ENCODE data around the gene ZBTB17. TPM values are rescaled to one million over a fixed set of nuclear protein-coding genes. Genes with fewer than 3 reads are reported as not detected.
A peak's percentile ranks its signal among the peaks of the same experiment; 100 is the strongest.
"Not testable (repeated sequence)": the region's sequence is repeated elsewhere in the genome, so short reads cannot be mapped to it uniquely, and the experiment has no call there.

Gene ZBTB17
- polyA plus RNA-seq, 1 donor from 2014 or later, result 30.5 TPM

GRCh38 chr1:16014509-16015482 lies 38.9 kb upstream of the ZBTB17 start:
- Mint-ChIP-seq H3K4me3 (peak overlapping the region in 3 of 4 donors; percentile 36 to 60 (median 46)), H3K4me1 (peaks cover 8 to 14% (median 12%) of the 10 kb centered on the region in 3 donors), H3K27me3 (peaks cover 2% of the 10 kb centered on the region), H3K9me3 (no peaks in the 10 kb centered on the region), H3K27ac (peak overlapping the region in 1 of 3 donors; percentile 32), H3K36me3 (no peaks in the 10 kb centered on the region)

GRCh38 chr1:16013908-16014258 lies 38.0 kb upstream of the ZBTB17 start:
- H3K27ac Mint-ChIP-seq, result no peak overlapping the region
- H3K4me1 Mint-ChIP-seq, result peaks cover 12 to 14% (median 12%) of the 10 kb centered on the region in 3 donors
- no peaks in the 10 kb centered on the region for H3K36me3 Mint-ChIP-seq
- peaks cover 2% of the 10 kb centered on the region for H3K27me3 Mint-ChIP-seq
- H3K4me3 Mint-ChIP-seq, result peak overlapping the region in 2 of 4 donors; percentile 28 to 49
- H3K9me3 Mint-ChIP-seq, result no peaks in the 10 kb centered on the region

GRCh38 chr1:16013220-16013907 lies 37.5 kb upstream of the ZBTB17 start:
- Mint-ChIP-seq H3K9me3 (no peaks in the 10 kb centered on the region), H3K27me3 (peaks cover 2% of the 10 kb centered on the region), H3K36me3 (no peaks in the 10 kb centered on the region), H3K4me1 (peaks cover 12 to 14% (median 12%) of the 10 kb centered on the region in 3 donors), H3K4me3 (peak overlapping the region in 3 of 4 donors; percentile 47 to 62 (median 49)), H3K27ac (no peak overlapping the region)

GRCh38 chr1:16012590-16013219 lies 36.8 kb upstream of the ZBTB17 start:
- Mint-ChIP-seq H3K27me3 (peaks cover 2% of the 10 kb centered on the region), H3K4me3 (peak overlapping the region; percentile 14 to 63 (median 52)), H3K9me3 (no peaks in the 10 kb centered on the region), H3K4me1 (peaks cover 11 to 12% (median 12%) of the 10 kb centered on the region in 3 donors), H3K36me3 (no peaks in the 10 kb centered on the region), H3K27ac (peak overlapping the region in 1 of 3 donors; percentile 50)

GRCh38 chr1:16011936-16012589 lies 36.2 kb upstream of the ZBTB17 start:
- H3K27ac Mint-ChIP-seq, result peak overlapping the region in 1 of 3 donors; percentile 50
- peaks cover 11 to 12% (median 12%) of the 10 kb centered on the region in 3 donors for H3K4me1 Mint-ChIP-seq
- no peaks in the 10 kb centered on the region for H3K9me3 Mint-ChIP-seq
- peak overlapping the region; percentile 14 to 63 (median 52) for H3K4me3 Mint-ChIP-seq
- peaks cover 2% of the 10 kb centered on the region for H3K27me3 Mint-ChIP-seq
- no peaks in the 10 kb centered on the region for H3K36me3 Mint-ChIP-seq

- H3K27me3 Mint-ChIP-seq, result peaks cover 2% of the 10 kb centered on the region
- no peaks in the 10 kb centered on the region for H3K36me3 Mint-ChIP-seq
- no peaks in the 10 kb centered on the region for H3K9me3 Mint-ChIP-seq
- H3K27ac Mint-ChIP-seq, result no peak overlapping the region
- no peak overlapping the region for H3K4me3 Mint-ChIP-seq
- H3K4me1 Mint-ChIP-seq, result peaks cover 18 to 20% (median 18%) of the 10 kb centered on the region in 3 donors
These were observed 34.9 kb upstream of the ZBTB17 start for GRCh38 chr1:16010837-16011236.

- peak overlapping the region in 1 of 3 donors; percentile 48 for H3K27ac Mint-ChIP-seq
- H3K27me3 Mint-ChIP-seq, result no peaks in the 10 kb centered on the region
- no peaks in the 10 kb centered on the region for H3K9me3 Mint-ChIP-seq
- H3K4me3 Mint-ChIP-seq, result no peak overlapping the region
- peaks cover 16 to 19% (median 17%) of the 10 kb centered on the region in 3 donors for H3K4me1 Mint-ChIP-seq
- H3K36me3 Mint-ChIP-seq, result no peaks in the 10 kb centered on the region
These were observed 33.8 kb upstream of the ZBTB17 start for GRCh38 chr1:16009678-16010077.

- H3K36me3 Mint-ChIP-seq, result no peaks in the 10 kb centered on the region
- no peaks in the 10 kb centered on the region for H3K9me3 Mint-ChIP-seq
- H3K27me3 Mint-ChIP-seq, result no peaks in the 10 kb centered on the region
- H3K27ac Mint-ChIP-seq, result peak overlapping the region in 1 of 3 donors; percentile 48
- H3K4me3 Mint-ChIP-seq, result peak overlapping the region in 1 of 4 donors; percentile 62
- H3K4me1 Mint-ChIP-seq, result peaks cover 11 to 14% (median 14%) of the 10 kb centered on the region in 3 donors
These were observed 33.1 kb upstream of the ZBTB17 start for GRCh38 chr1:16009030-16009460.

- Mint-ChIP-seq H3K4me3 (no peak overlapping the region), H3K9me3 (no peaks in the 10 kb centered on the region), H3K4me1 (peaks cover 11 to 14% (median 14%) of the 10 kb centered on the region in 3 donors), H3K27ac (no peak overlapping the region), H3K27me3 (no peaks in the 10 kb centered on the region), H3K36me3 (no peaks in the 10 kb centered on the region)
These were observed 31.9 kb upstream of the ZBTB17 start for GRCh38 chr1:16007671-16008341.

- no peaks in the 10 kb centered on the region for H3K27me3 Mint-ChIP-seq
- H3K36me3 Mint-ChIP-seq, result no peaks in the 10 kb centered on the region
- H3K27ac Mint-ChIP-seq, result peak overlapping the region in 1 of 3 donors; percentile 76
- H3K4me1 Mint-ChIP-seq, result peaks cover 10 to 11% (median 10%) of the 10 kb centered on the region in 3 donors
- no peaks in the 10 kb centered on the region for H3K9me3 Mint-ChIP-seq
- peak overlapping the region in 2 of 4 donors; percentile 61 to 63 for H3K4me3 Mint-ChIP-seq
These were observed 30.9 kb upstream of the ZBTB17 start for GRCh38 chr1:16006552-16007485.

GRCh38 chr1:16006010-16006409 lies 30.1 kb upstream of the ZBTB17 start:
- peak overlapping the region in 1 of 3 donors; percentile 76 for H3K27ac Mint-ChIP-seq
- peak overlapping the region in 1 of 4 donors; percentile 63 for H3K4me3 Mint-ChIP-seq
- H3K4me1 Mint-ChIP-seq, result peaks cover 10 to 11% (median 10%) of the 10 kb centered on the region in 3 donors
- H3K9me3 Mint-ChIP-seq, result no peaks in the 10 kb centered on the region
- no peaks in the 10 kb centered on the region for H3K36me3 Mint-ChIP-seq
- no peaks in the 10 kb centered on the region for H3K27me3 Mint-ChIP-seq

- no peaks in the 10 kb centered on the region for H3K36me3 Mint-ChIP-seq
- H3K27me3 Mint-ChIP-seq, result no peaks in the 10 kb centered on the region
- H3K4me3 Mint-ChIP-seq, result peak overlapping the region in 1 of 4 donors; percentile 70
- H3K27ac Mint-ChIP-seq, result no peak overlapping the region
- no peaks in the 10 kb centered on the region for H3K9me3 Mint-ChIP-seq
- peaks cover 10 to 11% (median 10%) of the 10 kb centered on the region in 3 donors for H3K4me1 Mint-ChIP-seq
These were observed 29.7 kb upstream of the ZBTB17 start for GRCh38 chr1:16005597-16005996.

GRCh38 chr1:16001274-16001673 lies 25.4 kb upstream of the ZBTB17 start:
- H3K9me3 Mint-ChIP-seq, H3K4me1 Mint-ChIP-seq, H3K36me3 Mint-ChIP-seq, H3K27me3 Mint-ChIP-seq, H3K4me3 Mint-ChIP-seq, H3K27ac Mint-ChIP-seq: not testable (repeated sequence)
